WERI-Rb-1 (cell line): ENCODE results near the gene CD59.

Experiments used
- DNase-seq: peaks from one replicate; pipeline ENCODE4 v3.0.0-alpha.2; 2020
- H3K27ac ChIP-seq: fragments of 250-450 bp; sonication (Bioruptor Pico); 2 replicates; pipeline ENCODE4 v1.5.1; 2020; ENCODE audit warnings: mild to moderate bottlenecking, moderate library complexity
- H3K27me3 ChIP-seq: fragments of 250-450 bp; sonication (Bioruptor Pico); 2 replicates; pipeline ENCODE4 v1.5.1; 2021; ENCODE audit warnings: mild to moderate bottlenecking, low read depth, moderate library complexity; ENCODE audit not compliant: insufficient read depth, severe bottlenecking
- H3K36me3 ChIP-seq: fragments of 250-450 bp; sonication (Bioruptor Pico); 2 replicates; pipeline ENCODE4 v1.5.1; 2020; ENCODE audit warnings: mild to moderate bottlenecking, moderate library complexity
- H3K4me3 ChIP-seq: 2 replicates; pipeline ENCODE4 v1.5.1; 2011; ENCODE audit warnings: low read depth, mild to moderate bottlenecking, control low read depth, low read length
- H3K9me3 ChIP-seq: fragments of 250-450 bp; sonication (Bioruptor Pico); 2 replicates; pipeline ENCODE4 v1.5.1; 2021; ENCODE audit warnings: mild to moderate bottlenecking, moderate library complexity; ENCODE audit not compliant: severe bottlenecking
- CTCF ChIP-seq: IDR thresholded peaks from 2 replicates; pipeline ENCODE4 v1.5.1; 2011; ENCODE audit warnings: low read depth, mild to moderate bottlenecking, control low read depth, inconsistent platforms, low read length

Gene CD59

DNA sequence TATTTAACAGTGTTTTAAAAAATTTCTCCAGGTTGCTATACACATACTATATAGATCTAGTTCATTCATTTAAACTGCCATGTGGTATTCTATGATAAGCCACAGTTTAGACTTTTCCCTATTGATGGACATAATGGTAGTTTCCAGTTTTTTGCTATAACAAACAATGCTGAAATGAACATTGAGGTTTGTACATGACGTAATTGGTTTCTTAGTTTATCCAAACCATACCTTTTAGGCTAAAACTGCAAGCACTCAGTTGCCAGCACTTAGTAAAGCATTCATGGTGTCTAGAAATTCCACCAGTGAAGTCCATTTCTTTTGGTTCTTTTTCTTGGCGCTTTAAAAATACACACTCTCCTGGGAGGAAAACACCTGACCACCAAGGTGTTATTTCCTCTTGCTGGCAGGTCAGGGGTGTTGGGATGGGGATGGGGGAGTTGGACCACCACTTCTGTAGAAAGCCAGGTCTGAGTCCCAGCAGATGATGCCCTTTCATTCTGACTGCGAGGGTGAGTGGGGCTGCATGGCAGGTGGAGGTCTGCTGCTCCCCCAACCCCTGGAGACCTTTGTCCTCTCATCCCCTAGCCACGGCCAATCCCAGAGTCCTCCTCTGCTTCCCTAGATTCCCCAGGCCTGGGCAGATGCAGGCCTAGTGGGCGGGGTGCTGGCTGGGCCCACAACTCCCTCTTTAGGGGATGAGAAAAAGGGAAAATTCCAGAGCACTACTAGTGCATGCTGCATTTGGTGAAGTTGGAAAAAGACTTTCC, 76.7 kb downstream of the CD59 start:
- no peak overlapping the region for H3K27ac ChIP-seq
- no peak for TF ChIP-seq CTCF

GRCh38 chr11:33658195-33658900, 77.9 kb downstream of the CD59 start:
- no peak overlapping the region for H3K4me3 ChIP-seq

More for the DNA sequence above, 76.7 kb downstream of the CD59 start:
- no peaks in the 10 kb centered on the region for H3K9me3 ChIP-seq
- H3K27me3 ChIP-seq, result no peaks in the 10 kb centered on the region
- no peak overlapping the region for H3K4me3 ChIP-seq
- no peaks in the 10 kb centered on the region for H3K36me3 ChIP-seq
- no peak for DNase-seq

GRCh38 chr11:33657757-33658156, 78.5 kb downstream of the CD59 start:
- no peak overlapping the region for H3K27ac ChIP-seq
- H3K9me3 ChIP-seq, result no peaks in the 10 kb centered on the region
- DNase-seq, result no peak
- H3K27me3 ChIP-seq, result no peaks in the 10 kb centered on the region
- no peaks in the 10 kb centered on the region for H3K36me3 ChIP-seq
- no peak overlapping the region for H3K4me3 ChIP-seq
- TF ChIP-seq CTCF, result no peak

More at GRCh38 chr11:33658195-33658900, 77.9 kb downstream of the CD59 start:
- Histone ChIP-seq H3K27ac (no peak overlapping the region), H3K36me3 (no peaks in the 10 kb centered on the region), H3K27me3 (no peaks in the 10 kb centered on the region), H3K9me3 (no peaks in the 10 kb centered on the region)
- no peak for TF ChIP-seq CTCF
- DNase-seq, result no peak

DNA sequence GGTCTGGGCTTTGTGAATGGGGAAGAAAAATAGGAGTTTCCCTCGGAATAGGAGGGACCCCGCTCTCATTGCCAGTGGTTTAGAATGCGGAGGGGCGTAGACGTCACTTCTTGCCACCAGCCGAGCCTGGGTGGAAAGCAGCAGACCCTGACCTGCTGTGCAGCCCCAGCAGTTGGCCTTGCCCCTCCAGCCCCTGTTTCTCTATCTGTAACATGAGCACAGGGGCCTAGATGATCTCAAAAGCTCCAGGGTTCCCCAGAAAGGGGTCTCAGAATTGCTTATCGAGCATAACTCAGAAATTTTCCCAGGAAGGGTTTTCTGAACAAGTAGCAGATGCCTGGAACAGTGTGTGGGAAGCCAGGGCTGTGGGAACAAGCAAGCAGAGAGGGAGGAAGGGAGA, 79.5 kb downstream of the CD59 start:
- Histone ChIP-seq H3K27me3 (no peaks in the 10 kb centered on the region), H3K27ac (no peak overlapping the region), H3K36me3 (no peaks in the 10 kb centered on the region), H3K9me3 (no peaks in the 10 kb centered on the region), H3K4me3 (no peak overlapping the region)
- no peak for TF ChIP-seq CTCF
- DNase-seq, result no peak

DNA sequence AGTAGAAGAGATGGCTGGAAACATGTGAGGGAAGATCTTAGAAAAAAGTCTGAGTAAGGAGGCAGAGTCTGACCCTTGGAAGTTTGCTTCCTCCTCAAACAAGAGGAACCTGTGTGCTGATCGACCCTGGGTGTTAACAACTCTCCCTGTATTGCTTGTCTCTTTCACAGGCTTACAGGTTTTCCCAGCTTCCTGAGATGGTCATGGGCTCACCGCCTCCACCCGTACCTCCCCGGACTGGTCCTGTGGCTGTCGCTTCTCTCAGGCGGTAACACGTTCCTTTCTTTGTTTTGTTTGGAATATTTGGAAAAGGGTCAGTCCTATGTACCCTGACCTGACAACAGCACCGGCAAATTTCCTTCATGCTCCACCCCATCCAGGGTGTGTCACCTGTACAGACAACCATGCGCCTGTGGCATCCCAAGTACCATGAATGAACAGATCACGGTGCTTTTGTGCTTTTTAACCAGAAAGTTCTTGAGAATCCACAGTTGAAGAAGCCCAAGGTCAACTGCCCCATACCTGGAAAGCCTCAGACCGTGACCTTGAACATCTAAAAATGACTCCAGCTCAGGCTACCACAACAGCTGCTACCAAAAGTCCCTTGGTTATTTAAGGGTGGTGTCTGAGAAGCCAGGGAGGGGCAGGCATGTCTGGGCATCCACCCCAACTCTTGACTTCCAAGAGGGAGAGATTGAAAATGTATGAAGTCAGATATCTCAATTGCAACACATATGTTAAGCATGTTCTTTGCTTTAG, 80.2 kb downstream of the CD59 start:
- DNase-seq, result no peak
- Histone ChIP-seq H3K9me3 (no peaks in the 10 kb centered on the region), H3K36me3 (no peaks in the 10 kb centered on the region), H3K4me3 (no peak overlapping the region), H3K27me3 (no peaks in the 10 kb centered on the region), H3K27ac (no peak overlapping the region)
- TF ChIP-seq CTCF, result no peak
